HG02840 (cell line): ENCODE data around the gene FYB1.

Experiments
- ATAC-seq: cut with Tn5 transposase; IDR thresholded peaks from one replicate; pipeline ENCODE4 v1.9.1; 2021; ENCODE audit warnings: mild to moderate bottlenecking, moderate library complexity, moderate number of reproducible peaks; ENCODE audit not compliant: unreplicated experiment, low FRiP score

The FYB1 gene

GRCh38 chr5:39207345-39208045 is 11.9 kb downstream of the FYB1 start:
- no peak for ATAC-seq

- no peak for ATAC-seq
Measured at GRCh38 chr5:39206630-39207321, 12.6 kb downstream of the FYB1 start.

GRCh38 chr5:39205550-39205949 is 13.8 kb downstream of the FYB1 start:
- no peak for ATAC-seq

- no peak for ATAC-seq
Measured at GRCh38 chr5:39203951-39204350, 15.4 kb downstream of the FYB1 start.

GRCh38 chr5:39203275-39203922 is 16.0 kb downstream of the FYB1 start:
- no peak for ATAC-seq

GRCh38 chr5:39202597-39203274 is 16.6 kb downstream of the FYB1 start:
- ATAC-seq, result no peak

GRCh38 chr5:39201781-39202596 is 17.4 kb downstream of the FYB1 start:
- ATAC-seq, result no peak

GRCh38 chr5:39201160-39201780 is 18.1 kb downstream of the FYB1 start:
- no peak for ATAC-seq

GRCh38 chr5:39200081-39200480 is 19.3 kb downstream of the FYB1 start:
- ATAC-seq, result no peak

- ATAC-seq, result no peak
Measured at GRCh38 chr5:39199335-39199734, 20.0 kb downstream of the FYB1 start.

- no peak for ATAC-seq
Measured at GRCh38 chr5:39198127-39198526, 21.2 kb downstream of the FYB1 start.

GRCh38 chr5:39197556-39197955 is 21.8 kb downstream of the FYB1 start:
- no peak for ATAC-seq

- ATAC-seq, result no peak
Measured at GRCh38 chr5:39195198-39195826, 24.1 kb downstream of the FYB1 start.

- no peak for ATAC-seq
Measured at GRCh38 chr5:39194466-39195136, 24.8 kb downstream of the FYB1 start.

- no peak for ATAC-seq
Measured at GRCh38 chr5:39193553-39194465, 25.6 kb downstream of the FYB1 start.

GRCh38 chr5:39192450-39193160 is 26.8 kb downstream of the FYB1 start:
- ATAC-seq, result no peak

- no peak for ATAC-seq
Measured at GRCh38 chr5:39191216-39191615, 28.1 kb downstream of the FYB1 start.
